GM03348 (cell line): ENCODE results near the gene FUNDC1.
"Not testable (repeated sequence)": the region's sequence is repeated elsewhere in the genome, so short reads cannot be mapped to it uniquely, and the experiment has no call there.

Experiments
- DNase-seq: peaks from one replicate; pipeline ENCODE4 v3.0.0; 2012; ENCODE audit warnings: low spot score

Gene FUNDC1, protein sequence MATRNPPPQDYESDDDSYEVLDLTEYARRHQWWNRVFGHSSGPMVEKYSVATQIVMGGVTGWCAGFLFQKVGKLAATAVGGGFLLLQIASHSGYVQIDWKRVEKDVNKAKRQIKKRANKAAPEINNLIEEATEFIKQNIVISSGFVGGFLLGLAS

GRCh38 chrX:44542567-44543325 lies at the start of gene FUNDC1:
TSS of gene FUNDC1 (minus strand) at chrX:44542859. CDS start at chrX:44542832, 27 bp downstream.
- DNase-seq: peak; percentile 94

DNA sequence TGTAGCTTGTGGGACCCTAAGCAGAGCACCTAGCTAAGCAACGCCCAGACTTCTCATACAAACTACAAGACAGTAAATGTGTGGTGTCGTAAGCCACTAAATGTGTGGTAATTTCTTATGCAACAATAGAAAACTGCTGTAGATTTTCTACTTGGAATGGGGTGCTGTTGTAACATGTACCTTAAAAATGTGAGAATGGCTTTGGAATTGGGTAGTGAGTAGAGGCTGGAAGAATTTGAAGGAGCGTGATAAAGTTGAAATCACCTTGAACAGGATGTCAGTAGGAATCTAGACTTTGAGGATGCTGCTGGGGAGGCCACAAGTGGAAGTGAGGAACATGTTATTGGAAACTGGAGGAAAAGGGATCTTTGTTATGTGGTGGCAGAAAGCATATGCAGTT lies 43.2 kb upstream of the FUNDC1 start:
- no peak for DNase-seq

DNA sequence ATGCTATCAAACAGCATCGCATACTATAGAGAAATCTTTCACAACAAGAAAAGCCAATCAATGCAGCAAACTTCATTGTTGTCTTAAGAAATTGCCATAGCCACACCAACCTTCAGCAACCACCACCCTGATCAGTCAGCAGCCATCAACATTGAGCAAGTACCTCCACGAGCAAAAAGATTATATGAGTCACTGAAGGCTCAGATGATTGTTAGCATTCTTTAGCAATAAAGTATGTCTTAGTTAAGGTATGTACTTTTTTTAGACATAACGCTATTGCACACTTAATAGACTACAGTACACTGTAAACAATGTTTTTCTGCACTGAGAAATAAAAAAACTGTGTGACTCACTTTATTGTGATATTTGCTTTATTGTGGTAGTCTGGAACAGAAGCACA lies 37.8 kb upstream of the FUNDC1 start:
- DNase-seq: peak; percentile 4

GRCh38 chrX:44572340-44572938 lies 29.8 kb upstream of the FUNDC1 start:
- no peak for DNase-seq

GRCh38 chrX:44570522-44570921 lies 27.9 kb upstream of the FUNDC1 start:
- DNase-seq: peak; percentile 4

GRCh38 chrX:44569122-44569521 lies 26.5 kb upstream of the FUNDC1 start:
- DNase-seq: peak; percentile 1

DNA sequence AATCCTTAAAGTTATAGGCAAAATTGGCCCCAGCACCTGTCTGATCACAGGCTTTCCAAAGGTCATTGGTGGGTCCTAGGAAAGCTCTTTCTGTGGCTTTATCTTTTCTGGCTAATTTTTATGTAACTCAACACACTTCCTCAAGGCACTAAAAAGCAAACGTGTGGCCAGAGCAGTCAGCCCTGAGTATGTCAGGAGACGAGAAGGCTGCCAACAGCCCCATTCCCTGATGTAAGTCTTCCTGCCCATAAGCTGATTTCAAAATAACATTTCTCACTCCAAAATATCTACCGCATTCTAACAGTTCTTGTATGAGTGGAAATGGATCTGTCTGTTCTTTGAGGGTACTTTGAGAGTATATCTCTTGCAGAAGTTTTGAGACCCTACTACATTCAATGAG lies 25.5 kb upstream of the FUNDC1 start:
- no peak for DNase-seq

- DNase-seq: not testable (repeated sequence)
Observed at GRCh38 chrX:44561896-44562295, 19.2 kb upstream of the FUNDC1 start.

GRCh38 chrX:44550563-44550962 lies 7.9 kb upstream of the FUNDC1 start:
- DNase-seq: no peak

DNA sequence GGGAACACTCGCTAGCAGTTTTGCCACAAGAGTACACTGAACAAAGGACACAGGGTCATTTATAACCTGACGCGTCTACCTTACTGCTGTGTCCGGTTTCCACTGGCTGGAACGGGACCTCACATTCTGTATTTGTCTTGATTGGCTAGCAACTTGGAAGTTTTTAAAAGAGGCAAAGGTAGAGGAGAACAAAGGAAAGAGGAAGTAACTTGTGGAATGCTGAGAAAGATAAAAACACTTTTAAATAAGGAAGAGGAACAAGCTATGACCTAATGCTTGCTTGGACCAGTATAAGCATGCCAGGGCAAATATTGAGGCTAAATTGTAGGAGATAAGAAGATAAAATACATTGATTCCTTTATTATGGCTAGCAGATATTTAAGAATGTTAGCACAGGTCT lies 2.8 kb upstream of the FUNDC1 start:
- DNase-seq: not testable (repeated sequence)

GRCh38 chrX:44544036-44544435 lies 1.4 kb upstream of the FUNDC1 start:
- no peak for DNase-seq

GRCh38 chrX:44536198-44536597 lies 6.5 kb downstream of the FUNDC1 start:
- DNase-seq: no peak

- DNase-seq: no peak
Observed at GRCh38 chrX:44529310-44529709, 13.3 kb downstream of the FUNDC1 start.

GRCh38 chrX:44514272-44514671 lies 28.4 kb downstream of the FUNDC1 start:
- DNase-seq: no peak

- DNase-seq: no peak
Observed at GRCh38 chrX:44507292-44507691, 35.4 kb downstream of the FUNDC1 start.

DNA sequence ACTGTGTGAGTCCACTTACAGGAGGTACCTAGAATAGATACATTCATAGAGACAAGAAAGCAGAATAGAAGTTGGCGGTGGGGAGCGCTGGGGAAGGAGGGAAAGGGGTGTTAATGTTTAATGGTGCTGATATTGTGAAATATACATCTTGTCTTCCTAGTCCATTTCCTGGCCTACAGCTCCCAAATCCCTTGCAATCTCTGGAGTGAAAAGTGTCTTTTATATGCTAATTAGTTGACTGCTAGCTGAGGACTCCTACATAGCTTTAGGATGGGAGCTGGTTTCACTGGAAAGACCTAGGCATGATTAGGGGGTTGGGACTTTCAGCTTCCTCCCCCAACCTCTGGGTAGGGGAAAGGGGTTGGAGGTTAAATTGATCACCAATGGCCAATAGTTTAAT lies 36.0 kb downstream of the FUNDC1 start:
- DNase-seq: no peak

- DNase-seq: no peak
Observed at GRCh38 chrX:44503560-44503959, 39.1 kb downstream of the FUNDC1 start.

DNA sequence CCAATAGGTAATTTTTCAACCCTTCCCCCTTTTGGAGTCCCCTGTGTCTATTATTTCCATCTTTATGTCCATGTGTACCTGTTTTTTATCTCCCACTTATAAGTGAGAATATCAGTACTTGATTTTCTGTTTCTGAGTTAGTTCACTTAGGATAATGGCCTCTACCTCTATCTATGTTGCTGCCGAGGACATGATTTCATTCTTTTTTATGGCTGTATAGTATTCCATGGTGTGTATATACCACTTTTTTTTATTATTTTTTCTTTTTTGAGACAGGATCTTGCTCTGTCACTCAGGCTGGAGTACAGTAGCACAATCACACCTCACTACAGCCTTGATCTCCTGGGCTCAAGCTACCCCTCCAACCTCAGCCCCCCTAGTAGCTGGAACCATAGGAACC lies 47.6 kb downstream of the FUNDC1 start:
- no peak for DNase-seq

- no peak for DNase-seq
Observed at GRCh38 chrX:44494357-44494756, 48.3 kb downstream of the FUNDC1 start.

GRCh38 chrX:44489515-44489914 lies 53.1 kb downstream of the FUNDC1 start:
- no peak for DNase-seq

- no peak for DNase-seq
Observed at GRCh38 chrX:44484607-44485146, 58.0 kb downstream of the FUNDC1 start.

DNA sequence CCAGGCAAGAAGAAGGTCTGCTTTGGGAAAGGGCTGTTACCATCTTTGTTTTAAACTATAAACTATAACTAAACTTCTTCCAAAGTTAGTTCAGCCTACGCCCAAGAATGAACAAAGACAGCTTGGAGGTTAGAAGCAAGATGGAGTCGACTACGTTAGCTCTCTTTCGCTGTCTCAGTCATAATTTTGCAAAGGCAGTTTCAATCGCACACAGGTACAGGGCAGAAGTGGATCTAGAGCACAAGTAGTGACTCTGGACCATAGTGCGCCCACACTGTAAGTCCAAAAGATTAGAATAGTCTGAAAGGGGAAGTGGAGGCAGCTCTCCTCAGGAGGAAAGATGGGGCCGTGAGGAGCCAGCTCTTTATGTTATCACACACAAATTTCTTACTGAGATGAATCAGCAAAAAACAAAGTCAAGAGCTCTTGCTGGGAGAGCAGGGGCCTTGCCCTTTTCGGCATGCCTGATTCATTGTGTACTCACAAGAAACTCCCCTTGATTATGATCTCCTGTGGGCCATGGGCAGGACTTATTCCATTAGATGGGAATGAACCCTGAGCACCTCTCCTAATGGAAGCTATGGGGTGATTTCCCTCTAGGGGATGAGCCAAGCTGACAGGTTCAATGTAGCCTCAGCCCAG lies 58.6 kb downstream of the FUNDC1 start:
- DNase-seq: no peak

DNA sequence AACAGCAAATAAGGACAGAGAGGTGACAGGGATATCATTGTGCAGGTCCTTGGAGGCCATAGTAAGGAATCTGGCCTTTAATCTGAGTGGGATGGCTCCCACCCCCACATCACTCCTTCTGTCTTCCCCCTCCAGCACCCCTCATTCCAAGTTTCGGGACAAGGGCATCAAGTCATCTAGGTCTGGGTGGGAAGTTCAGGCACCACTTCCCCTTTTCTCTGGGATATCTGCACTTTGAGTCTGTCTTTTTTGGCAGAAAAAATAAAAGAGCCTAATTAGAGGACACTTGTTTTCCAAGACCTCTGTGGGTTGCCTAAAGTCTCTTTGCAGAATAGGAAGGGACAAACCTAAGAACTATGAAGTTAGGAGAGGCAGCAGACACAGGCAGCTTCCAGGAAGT lies 60.1 kb downstream of the FUNDC1 start:
- DNase-seq: no peak
